ENCODE measurements around the gene DLGAP4. TPM values are rescaled to one million over a fixed set of nuclear protein-coding genes. Genes with fewer than 3 reads are reported as not detected.

The DLGAP4 gene
- total and polyA plus RNA-seq, 2 of the 13 experiments (the other 11 are each of a cell fraction or from before 2014, with no cell fraction given), result 15.2 to 26.7 TPM

DNA sequence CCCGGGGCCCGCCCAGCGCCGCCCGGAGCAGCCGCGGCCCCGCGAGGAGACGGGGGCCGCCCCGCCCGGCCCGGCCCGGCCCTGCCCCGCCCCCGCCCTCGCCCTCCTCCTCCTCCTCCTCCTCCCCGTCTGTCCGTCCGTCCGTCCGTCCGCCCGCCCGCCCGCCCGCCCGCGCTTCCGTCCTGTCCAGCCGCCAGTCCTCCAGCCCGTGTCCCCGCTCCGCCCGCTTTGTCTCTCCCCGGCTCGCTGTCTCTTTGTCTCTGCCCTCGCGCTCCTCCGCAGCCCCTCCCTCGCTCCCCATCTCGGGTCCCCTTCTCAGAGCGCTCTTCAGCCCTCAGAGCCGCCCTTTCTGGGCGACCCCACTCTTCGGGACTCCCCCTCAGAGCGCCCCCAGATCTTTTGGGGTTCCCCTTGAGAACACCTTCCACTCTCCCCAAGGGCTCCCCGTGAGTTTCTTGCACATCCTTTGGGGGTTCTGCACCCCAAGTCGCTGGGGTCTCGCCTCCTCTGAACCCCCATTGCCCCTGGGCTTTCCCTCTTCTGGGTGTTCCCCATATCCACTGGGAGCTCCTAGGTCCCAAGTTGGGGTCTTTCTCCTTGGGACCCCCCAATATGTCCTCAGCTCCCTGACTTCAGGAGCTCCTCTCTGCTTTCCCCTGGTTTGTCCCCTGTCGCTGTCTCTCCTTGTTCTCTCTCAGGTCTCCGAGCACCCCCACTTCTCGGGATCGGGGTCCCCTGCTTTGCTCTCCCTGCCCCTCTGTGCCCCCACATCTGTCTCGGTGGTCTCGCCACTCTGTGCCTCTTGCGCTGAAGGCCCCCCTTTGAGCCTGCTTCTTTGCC lies 155.7 kb downstream of the DLGAP4 start (continued):
- TF ChIP-seq, protein P1, sequence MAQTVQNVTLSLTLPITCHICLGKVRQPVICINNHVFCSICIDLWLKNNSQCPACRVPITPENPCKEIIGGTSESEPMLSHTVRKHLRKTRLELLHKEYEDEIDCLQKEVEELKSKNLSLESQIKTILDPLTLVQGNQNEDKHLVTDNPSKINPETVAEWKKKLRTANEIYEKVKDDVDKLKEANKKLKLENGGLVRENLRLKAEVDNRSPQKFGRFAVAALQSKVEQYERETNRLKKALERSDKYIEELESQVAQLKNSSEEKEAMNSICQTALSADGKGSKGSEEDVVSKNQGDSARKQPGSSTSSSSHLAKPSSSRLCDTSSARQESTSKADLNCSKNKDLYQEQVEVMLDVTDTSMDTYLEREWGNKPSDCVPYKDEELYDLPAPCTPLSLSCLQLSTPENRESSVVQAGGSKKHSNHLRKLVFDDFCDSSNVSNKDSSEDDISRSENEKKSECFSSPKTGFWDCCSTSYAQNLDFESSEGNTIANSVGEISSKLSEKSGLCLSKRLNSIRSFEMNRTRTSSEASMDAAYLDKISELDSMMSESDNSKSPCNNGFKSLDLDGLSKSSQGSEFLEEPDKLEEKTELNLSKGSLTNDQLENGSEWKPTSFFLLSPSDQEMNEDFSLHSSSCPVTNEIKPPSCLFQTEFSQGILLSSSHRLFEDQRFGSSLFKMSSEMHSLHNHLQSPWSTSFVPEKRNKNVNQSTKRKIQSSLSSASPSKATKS (CRISPR knock-in tag; IDR thresholded peaks at IDR 0.05), result peak; percentile 51; the same call in 1 of the 2 replicates
- TF ChIP-seq ZNF441 (CRISPR knock-in tag; IDR thresholded peaks at IDR 0.05; ENCODE audit: borderline replicate concordance) (no peak), KAT2B (IDR thresholded peaks at IDR 0.05; ENCODE audit: borderline replicate concordance, low read depth, low read length) (no peak), ZNF264 (CRISPR knock-in tag; IDR thresholded peaks at IDR 0.05) (no peak; the same call in 1 of the 2 replicates), ZNF550 (CRISPR knock-in tag; IDR thresholded peaks at IDR 0.05; ENCODE audit: borderline replicate concordance) (no peak), MTA3 (CRISPR knock-in tag; IDR thresholded peaks at IDR 0.05) (no peak), ZNF749 (CRISPR knock-in tag; IDR thresholded peaks at IDR 0.05; ENCODE audit: borderline replicate concordance) (no peak; the same call in 1 of the 2 replicates), ZNF572 (CRISPR knock-in tag; IDR thresholded peaks at IDR 0.05) (0 out of 2 replicates have a peak, but pooled peaks have one; percentile 76), ZFAT (CRISPR knock-in tag; conservative IDR thresholded peaks at IDR 0.05) (no peak)
- TF ChIP-seq, protein P2, sequence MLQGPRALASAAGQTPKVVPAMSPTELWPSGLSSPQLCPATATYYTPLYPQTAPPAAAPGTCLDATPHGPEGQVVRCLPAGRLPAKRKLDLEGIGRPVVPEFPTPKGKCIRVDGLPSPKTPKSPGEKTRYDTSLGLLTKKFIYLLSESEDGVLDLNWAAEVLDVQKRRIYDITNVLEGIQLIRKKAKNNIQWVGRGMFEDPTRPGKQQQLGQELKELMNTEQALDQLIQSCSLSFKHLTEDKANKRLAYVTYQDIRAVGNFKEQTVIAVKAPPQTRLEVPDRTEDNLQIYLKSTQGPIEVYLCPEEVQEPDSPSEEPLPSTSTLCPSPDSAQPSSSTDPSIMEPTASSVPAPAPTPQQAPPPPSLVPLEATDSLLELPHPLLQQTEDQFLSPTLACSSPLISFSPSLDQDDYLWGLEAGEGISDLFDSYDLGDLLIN (CRISPR knock-in tag; IDR thresholded peaks at IDR 0.05; ENCODE audit: borderline replicate concordance), result 0 out of 2 replicates have a peak, but pooled peaks have one; percentile 33
- TF ChIP-seq, protein P3, sequence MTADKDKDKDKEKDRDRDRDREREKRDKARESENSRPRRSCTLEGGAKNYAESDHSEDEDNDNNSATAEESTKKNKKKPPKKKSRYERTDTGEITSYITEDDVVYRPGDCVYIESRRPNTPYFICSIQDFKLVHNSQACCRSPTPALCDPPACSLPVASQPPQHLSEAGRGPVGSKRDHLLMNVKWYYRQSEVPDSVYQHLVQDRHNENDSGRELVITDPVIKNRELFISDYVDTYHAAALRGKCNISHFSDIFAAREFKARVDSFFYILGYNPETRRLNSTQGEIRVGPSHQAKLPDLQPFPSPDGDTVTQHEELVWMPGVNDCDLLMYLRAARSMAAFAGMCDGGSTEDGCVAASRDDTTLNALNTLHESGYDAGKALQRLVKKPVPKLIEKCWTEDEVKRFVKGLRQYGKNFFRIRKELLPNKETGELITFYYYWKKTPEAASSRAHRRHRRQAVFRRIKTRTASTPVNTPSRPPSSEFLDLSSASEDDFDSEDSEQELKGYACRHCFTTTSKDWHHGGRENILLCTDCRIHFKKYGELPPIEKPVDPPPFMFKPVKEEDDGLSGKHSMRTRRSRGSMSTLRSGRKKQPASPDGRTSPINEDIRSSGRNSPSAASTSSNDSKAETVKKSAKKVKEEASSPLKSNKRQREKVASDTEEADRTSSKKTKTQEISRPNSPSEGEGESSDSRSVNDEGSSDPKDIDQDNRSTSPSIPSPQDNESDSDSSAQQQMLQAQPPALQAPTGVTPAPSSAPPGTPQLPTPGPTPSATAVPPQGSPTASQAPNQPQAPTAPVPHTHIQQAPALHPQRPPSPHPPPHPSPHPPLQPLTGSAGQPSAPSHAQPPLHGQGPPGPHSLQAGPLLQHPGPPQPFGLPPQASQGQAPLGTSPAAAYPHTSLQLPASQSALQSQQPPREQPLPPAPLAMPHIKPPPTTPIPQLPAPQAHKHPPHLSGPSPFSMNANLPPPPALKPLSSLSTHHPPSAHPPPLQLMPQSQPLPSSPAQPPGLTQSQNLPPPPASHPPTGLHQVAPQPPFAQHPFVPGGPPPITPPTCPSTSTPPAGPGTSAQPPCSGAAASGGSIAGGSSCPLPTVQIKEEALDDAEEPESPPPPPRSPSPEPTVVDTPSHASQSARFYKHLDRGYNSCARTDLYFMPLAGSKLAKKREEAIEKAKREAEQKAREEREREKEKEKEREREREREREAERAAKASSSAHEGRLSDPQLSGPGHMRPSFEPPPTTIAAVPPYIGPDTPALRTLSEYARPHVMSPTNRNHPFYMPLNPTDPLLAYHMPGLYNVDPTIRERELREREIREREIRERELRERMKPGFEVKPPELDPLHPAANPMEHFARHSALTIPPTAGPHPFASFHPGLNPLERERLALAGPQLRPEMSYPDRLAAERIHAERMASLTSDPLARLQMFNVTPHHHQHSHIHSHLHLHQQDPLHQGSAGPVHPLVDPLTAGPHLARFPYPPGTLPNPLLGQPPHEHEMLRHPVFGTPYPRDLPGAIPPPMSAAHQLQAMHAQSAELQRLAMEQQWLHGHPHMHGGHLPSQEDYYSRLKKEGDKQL (CRISPR knock-in tag; IDR thresholded peaks at IDR 0.05; ENCODE audit: low read depth), result no peak
- TF ChIP-seq, protein P4, sequence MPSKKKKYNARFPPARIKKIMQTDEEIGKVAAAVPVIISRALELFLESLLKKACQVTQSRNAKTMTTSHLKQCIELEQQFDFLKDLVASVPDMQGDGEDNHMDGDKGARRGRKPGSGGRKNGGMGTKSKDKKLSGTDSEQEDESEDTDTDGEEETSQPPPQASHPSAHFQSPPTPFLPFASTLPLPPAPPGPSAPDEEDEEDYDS (CRISPR knock-in tag; IDR thresholded peaks at IDR 0.05), result no peak
- TF ChIP-seq, protein P5, sequence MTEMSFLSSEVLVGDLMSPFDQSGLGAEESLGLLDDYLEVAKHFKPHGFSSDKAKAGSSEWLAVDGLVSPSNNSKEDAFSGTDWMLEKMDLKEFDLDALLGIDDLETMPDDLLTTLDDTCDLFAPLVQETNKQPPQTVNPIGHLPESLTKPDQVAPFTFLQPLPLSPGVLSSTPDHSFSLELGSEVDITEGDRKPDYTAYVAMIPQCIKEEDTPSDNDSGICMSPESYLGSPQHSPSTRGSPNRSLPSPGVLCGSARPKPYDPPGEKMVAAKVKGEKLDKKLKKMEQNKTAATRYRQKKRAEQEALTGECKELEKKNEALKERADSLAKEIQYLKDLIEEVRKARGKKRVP (CRISPR knock-in tag; IDR thresholded peaks at IDR 0.05), result no peak

All from HepG2 (cell line).